GM18502 (cell line): ENCODE data around the gene MRPL47.
"Not testable (repeated sequence)": the region's sequence is repeated elsewhere in the genome, so short reads cannot be mapped to it uniquely, and the experiment has no call there.

ENCODE experiments used
- ATAC-seq: cut with Tn5 transposase; IDR thresholded peaks from one replicate; pipeline ENCODE4 v1.9.1; 2021; ENCODE audit warnings: mild to moderate bottlenecking; ENCODE audit not compliant: unreplicated experiment, poor library complexity

MRPL47 gene

GRCh38 chr3:179604321-179605078 is at the start of gene MRPL47, which contains the start of gene NDUFB5:
MRPL47 (minus strand) TSS chr3:179604638; CDS start chr3:179604624, 14 bp downstream.
NDUFB5 (plus strand) TSS chr3:179604794; CDS start chr3:179604816, 22 bp downstream.
- ATAC-seq, result peak; percentile 94

GRCh38 chr3:179653096-179653797 is 48.8 kb upstream of the MRPL47 start:
- ATAC-seq, result peak; percentile 59

- ATAC-seq, result peak; percentile 72
Measured at GRCh38 chr3:179652447-179653095, 48.1 kb upstream of the MRPL47 start, which contains the start of gene USP13. USP13 (plus strand) TSS chr3:179653040; CDS start chr3:179653226, 186 bp downstream.

- no peak for ATAC-seq
Measured at GRCh38 chr3:179651687-179652446, 47.4 kb upstream of the MRPL47 start.

GRCh38 chr3:179646177-179646576 is 41.7 kb upstream of the MRPL47 start:
- ATAC-seq, result no peak

- not testable (repeated sequence) for ATAC-seq
Measured at GRCh38 chr3:179643837-179644236, 39.4 kb upstream of the MRPL47 start.

- no peak for ATAC-seq
Measured at GRCh38 chr3:179642871-179643270, 38.4 kb upstream of the MRPL47 start.

- ATAC-seq, result no peak
Measured at GRCh38 chr3:179640469-179640868, 36.0 kb upstream of the MRPL47 start.

GRCh38 chr3:179630753-179631451 is 26.5 kb upstream of the MRPL47 start:
- no peak for ATAC-seq

GRCh38 chr3:179624451-179624850 is 20.0 kb upstream of the MRPL47 start:
- ATAC-seq, result no peak

GRCh38 chr3:179622023-179622422 is 17.6 kb upstream of the MRPL47 start:
- ATAC-seq, result no peak

GRCh38 chr3:179615458-179616173 is 11.2 kb upstream of the MRPL47 start:
- no peak for ATAC-seq

GRCh38 chr3:179613807-179614206 is 9.4 kb upstream of the MRPL47 start:
- no peak for ATAC-seq

GRCh38 chr3:179610066-179610465 is 5.6 kb upstream of the MRPL47 start:
- ATAC-seq, result no peak

GRCh38 chr3:179608931-179609720 is 4.7 kb upstream of the MRPL47 start:
- ATAC-seq, result peak; percentile 66

- no peak for ATAC-seq
Measured at GRCh38 chr3:179606534-179607085, 2.2 kb upstream of the MRPL47 start.

GRCh38 chr3:179603831-179604230 is 607 bp downstream of the MRPL47 start:
- ATAC-seq, result no peak

- ATAC-seq, result no peak
Measured at GRCh38 chr3:179603321-179603720, 1.1 kb downstream of the MRPL47 start.
